ENCODE data around the gene GAGE10. TPM values are rescaled to one million over a fixed set of nuclear protein-coding genes. Genes with fewer than 3 reads are reported as not detected.

Gene GAGE10, protein sequence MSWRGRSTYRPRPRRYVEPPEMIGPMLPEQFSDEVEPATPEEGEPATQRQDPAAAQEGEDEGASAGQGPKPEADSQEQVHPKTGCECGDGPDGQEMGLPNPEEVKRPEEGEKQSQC
- total RNA-seq = not detected

DNA sequence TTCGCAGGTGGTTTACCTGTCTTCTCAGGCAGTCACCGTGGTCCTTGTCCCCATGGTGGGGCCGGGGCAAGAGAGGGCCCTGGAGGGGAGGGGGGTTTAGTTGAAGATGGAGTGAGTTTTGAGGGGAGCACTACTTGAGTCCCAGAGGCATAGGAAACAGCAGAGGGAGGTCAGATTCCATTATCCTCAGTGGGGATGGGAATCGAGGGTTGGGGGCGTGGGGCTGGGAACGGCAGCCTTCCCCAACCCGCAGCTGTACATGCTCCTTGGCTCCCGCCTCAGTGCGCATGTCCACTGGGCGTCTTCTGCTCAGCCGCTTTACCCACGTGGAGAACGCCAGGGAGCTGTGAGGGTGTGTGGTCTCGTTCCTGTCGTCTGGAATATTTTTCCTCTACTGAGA lies at the start of gene GAGE10:
Gene GAGE10, plus strand, starts transcription at position 301 of the 400 bp plus-strand sequence. CDS start 1,214 bp downstream, outside the sequence.
- H3K4me1 ChIP-seq = no peaks in the 10 kb centered on the region
- H3K27ac ChIP-seq = no peak within 1 kb of the TSS
- no peaks in the 10 kb centered on the region for H3K27me3 ChIP-seq
- no peak for TF ChIP-seq POLR2AphosphoS5 (IDR thresholded peaks at IDR 0.05)
- no peak within 1 kb of the TSS for H3K4me3 ChIP-seq
- no peak for DNase-seq (ENCODE audit: low spot score in 2 of 2)
- 78% methylated on average over 13 of the region's 15 CpGs for WGBS
- no peaks in the 10 kb centered on the region for H3K9me3 ChIP-seq
- H3K36me3 ChIP-seq = no peaks in the 10 kb centered on the region

DNA sequence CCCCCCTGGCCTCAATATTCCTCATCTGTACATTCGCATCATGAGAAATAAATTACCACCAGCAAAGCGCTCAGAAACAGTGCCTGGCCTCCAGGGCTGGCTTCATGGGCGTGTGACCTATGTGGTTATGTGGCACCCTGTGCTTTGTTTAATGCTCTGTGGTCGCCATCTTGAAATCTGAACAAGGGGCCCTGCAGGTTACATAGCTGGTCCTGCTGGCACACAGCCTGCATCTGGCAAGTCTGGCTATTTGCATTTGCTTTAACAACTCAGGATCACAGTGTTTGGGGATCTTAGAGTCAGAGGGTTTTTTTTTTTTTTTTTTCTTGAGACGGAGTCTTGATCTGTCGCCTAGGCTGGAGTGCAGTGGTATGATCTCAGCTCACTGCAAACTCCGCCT lies 48.8 kb upstream of the GAGE10 start:
- no peak for TF ChIP-seq POLR2A (IDR thresholded peaks at IDR 0.05)
- TF ChIP-seq EP300 (IDR thresholded peaks at IDR 0.05) = no peak
- TF ChIP-seq, protein P1, sequence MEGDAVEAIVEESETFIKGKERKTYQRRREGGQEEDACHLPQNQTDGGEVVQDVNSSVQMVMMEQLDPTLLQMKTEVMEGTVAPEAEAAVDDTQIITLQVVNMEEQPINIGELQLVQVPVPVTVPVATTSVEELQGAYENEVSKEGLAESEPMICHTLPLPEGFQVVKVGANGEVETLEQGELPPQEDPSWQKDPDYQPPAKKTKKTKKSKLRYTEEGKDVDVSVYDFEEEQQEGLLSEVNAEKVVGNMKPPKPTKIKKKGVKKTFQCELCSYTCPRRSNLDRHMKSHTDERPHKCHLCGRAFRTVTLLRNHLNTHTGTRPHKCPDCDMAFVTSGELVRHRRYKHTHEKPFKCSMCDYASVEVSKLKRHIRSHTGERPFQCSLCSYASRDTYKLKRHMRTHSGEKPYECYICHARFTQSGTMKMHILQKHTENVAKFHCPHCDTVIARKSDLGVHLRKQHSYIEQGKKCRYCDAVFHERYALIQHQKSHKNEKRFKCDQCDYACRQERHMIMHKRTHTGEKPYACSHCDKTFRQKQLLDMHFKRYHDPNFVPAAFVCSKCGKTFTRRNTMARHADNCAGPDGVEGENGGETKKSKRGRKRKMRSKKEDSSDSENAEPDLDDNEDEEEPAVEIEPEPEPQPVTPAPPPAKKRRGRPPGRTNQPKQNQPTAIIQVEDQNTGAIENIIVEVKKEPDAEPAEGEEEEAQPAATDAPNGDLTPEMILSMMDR (IDR thresholded peaks at IDR 0.05) = no peak
- TF ChIP-seq POLR2AphosphoS5 (IDR thresholded peaks at IDR 0.05) = no peak
- no peak for DNase-seq (ENCODE audit: low spot score in 2 of 2)
- H3K4me1 ChIP-seq = no peaks in the 10 kb centered on the region
- no peak overlapping the region for H3K27ac ChIP-seq
- 82% methylated on average over 7 of the region's 7 CpGs for WGBS
- H3K4me3 ChIP-seq = no peak overlapping the region
- H3K36me3 ChIP-seq = peaks cover 2% of the 10 kb centered on the region
- H3K9me3 ChIP-seq = no peaks in the 10 kb centered on the region
- no peaks in the 10 kb centered on the region for H3K27me3 ChIP-seq

DNA sequence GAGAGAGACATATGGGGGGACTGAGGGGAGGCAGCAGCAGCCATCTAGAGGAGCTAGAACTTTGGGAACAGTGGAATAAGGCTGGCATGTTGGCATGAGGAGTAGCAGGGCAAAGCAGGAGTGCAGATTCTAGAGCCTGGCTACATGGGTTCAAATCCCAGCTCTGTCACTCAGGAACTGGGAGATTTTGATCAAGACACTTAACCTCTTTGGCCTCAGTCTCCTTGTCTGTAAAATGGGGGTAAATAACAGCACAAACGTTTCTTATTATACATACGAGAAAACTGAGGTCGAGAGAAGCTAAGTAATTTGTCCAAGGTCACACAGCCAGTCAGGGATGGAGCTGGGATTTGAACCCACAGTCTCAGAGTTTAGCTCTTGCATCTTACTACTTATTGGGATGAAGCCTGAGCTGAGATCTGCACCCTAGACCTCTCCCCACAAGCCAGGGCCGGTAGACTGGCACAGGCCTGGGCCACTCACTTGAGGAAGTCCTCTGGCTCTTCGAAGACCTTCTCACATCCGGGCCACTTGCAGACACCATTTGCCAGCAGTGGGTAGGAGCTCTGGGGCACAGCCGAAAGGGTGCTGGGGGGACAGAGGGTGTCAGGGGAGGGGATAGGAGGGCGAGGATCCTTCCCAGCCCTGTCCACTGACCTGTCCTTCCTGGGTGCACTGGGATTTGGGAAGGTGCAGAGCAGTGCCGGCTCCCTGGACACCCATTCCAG lies 47.0 kb upstream of the GAGE10 start:
- no peak overlapping the region for H3K4me3 ChIP-seq
- WGBS = 81% methylated on average over 6 of the region's 9 CpGs
- no peaks in the 10 kb centered on the region for H3K36me3 ChIP-seq

DNA sequence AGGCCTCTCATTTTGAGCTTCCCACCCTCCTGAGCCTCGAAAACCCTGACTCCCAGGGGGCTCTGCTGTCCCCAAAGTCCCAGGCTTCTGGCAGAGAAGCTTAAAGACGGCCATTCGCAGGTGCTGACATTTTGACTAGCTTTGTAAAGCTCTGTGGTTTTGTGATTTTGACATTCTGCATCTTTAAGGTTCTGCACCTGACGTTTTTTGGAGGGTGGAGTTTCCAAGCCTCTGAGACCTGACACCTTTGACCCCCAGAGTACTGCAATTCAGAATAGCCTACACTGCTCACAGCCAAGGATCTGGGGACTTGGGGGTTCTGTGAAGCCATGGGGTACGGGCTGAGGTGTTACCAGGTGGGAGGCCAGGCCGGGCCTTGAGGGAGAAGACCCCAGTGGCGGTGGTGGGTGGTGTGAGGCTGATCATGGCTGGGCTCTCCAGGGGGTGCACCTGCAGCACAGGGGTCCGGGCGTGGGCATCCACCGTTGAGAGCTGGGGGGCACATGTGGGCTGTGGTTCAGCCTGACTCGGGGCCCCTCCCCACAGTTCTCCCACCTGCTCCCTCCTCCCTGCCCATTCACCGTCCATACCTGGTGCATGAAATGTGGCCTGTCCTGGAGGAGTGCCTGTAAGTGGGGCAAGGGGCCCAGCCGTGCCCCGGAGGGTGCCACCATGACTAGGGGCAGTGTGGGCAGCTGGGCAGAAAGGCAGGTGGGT lies 46.2 kb upstream of the GAGE10 start:
- no peak for TF ChIP-seq POLR2AphosphoS5 (IDR thresholded peaks at IDR 0.05)
- TF ChIP-seq, protein P1 (IDR thresholded peaks at IDR 0.05) = no peak
- no peak for TF ChIP-seq POLR2A (IDR thresholded peaks at IDR 0.05)
- no peak for TF ChIP-seq EP300 (IDR thresholded peaks at IDR 0.05)

More for the DNA sequence above, 47.0 kb upstream of the GAGE10 start:
- Histone ChIP-seq H3K9me3 (no peaks in the 10 kb centered on the region), H3K4me1 (no peaks in the 10 kb centered on the region), H3K27ac (no peak overlapping the region), H3K27me3 (no peaks in the 10 kb centered on the region)
- no peak for DNase-seq (ENCODE audit: low spot score in 2 of 2)
- TF ChIP-seq, protein P1 (IDR thresholded peaks at IDR 0.05) = no peak
- TF ChIP-seq EP300 (IDR thresholded peaks at IDR 0.05) (no peak), POLR2A (IDR thresholded peaks at IDR 0.05) (no peak), POLR2AphosphoS5 (IDR thresholded peaks at IDR 0.05) (no peak)

DNA sequence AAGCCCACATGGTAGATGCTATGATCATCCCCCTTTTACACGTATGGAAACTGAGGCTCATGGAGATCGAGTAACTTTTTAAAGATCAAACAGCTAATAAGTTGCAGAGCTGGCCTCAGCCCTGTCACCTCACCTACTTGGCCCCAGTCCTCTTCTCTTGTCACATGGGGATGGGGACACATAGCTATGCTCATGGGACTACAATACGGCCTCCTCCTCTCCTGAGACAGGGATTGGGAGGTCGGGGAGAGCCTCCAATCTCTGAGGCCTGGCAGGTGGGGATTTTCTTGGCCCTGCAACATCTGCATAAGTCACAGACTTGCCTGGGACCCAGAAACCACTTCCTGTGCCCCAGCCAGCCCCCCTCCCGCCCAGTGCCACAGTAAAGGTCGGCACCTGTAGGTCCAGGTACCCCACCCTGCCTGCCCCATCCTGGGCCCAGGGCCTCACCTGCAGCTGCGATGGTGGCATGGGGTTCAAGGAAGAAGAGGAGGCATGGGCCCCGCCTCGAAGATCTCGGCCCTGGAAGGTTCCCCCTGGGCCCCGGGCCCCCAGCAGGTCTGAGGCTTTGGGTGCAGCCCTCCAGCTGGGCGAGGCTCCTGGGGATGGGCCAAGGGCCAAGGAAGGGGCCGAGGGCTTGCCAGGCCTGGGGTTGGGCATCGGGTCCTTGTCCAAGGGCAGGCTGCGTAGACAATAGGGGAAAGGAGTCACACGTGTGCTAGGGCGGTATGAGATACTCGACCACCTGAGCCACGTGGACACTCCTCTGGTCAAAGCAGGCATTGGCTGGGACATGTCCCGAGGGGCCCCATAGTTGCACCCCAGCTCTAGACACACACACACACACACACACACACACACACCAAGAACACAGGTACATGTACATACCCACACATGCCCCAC lies 45.3 kb upstream of the GAGE10 start:
- H3K4me3 ChIP-seq = no peak overlapping the region
- no peaks in the 10 kb centered on the region for H3K4me1 ChIP-seq
- no peaks in the 10 kb centered on the region for H3K9me3 ChIP-seq
- H3K27me3 ChIP-seq = no peaks in the 10 kb centered on the region
- WGBS = 61% methylated on average over 14 of the region's 20 CpGs
- H3K36me3 ChIP-seq = no peaks in the 10 kb centered on the region
- TF ChIP-seq, protein P1 (IDR thresholded peaks at IDR 0.05) = no peak
- TF ChIP-seq POLR2A (IDR thresholded peaks at IDR 0.05) (no peak), POLR2AphosphoS5 (IDR thresholded peaks at IDR 0.05) (no peak), EP300 (IDR thresholded peaks at IDR 0.05) (no peak)
- H3K27ac ChIP-seq = no peak overlapping the region
- no peak for DNase-seq (ENCODE audit: low spot score in 2 of 2)

More for the DNA sequence above, 46.2 kb upstream of the GAGE10 start:
- no peaks in the 10 kb centered on the region for H3K4me1 ChIP-seq
- no peaks in the 10 kb centered on the region for H3K9me3 ChIP-seq
- no peaks in the 10 kb centered on the region for H3K36me3 ChIP-seq
- no peak overlapping the region for H3K4me3 ChIP-seq
- no peak for DNase-seq (ENCODE audit: low spot score in 2 of 2)
- 79% methylated on average over 5 of the region's 14 CpGs for WGBS
- no peaks in the 10 kb centered on the region for H3K27me3 ChIP-seq
- no peak overlapping the region for H3K27ac ChIP-seq

All from suprapubic skin (tissue), 4 donors.